ENCODE results near the gene KIF25. TPM values are rescaled to one million over a fixed set of nuclear protein-coding genes. Genes with fewer than 3 reads are reported as not detected.

KIF25 gene
- total and polyA plus RNA-seq, 5 donors from 2014 or later = not detected

DNA sequence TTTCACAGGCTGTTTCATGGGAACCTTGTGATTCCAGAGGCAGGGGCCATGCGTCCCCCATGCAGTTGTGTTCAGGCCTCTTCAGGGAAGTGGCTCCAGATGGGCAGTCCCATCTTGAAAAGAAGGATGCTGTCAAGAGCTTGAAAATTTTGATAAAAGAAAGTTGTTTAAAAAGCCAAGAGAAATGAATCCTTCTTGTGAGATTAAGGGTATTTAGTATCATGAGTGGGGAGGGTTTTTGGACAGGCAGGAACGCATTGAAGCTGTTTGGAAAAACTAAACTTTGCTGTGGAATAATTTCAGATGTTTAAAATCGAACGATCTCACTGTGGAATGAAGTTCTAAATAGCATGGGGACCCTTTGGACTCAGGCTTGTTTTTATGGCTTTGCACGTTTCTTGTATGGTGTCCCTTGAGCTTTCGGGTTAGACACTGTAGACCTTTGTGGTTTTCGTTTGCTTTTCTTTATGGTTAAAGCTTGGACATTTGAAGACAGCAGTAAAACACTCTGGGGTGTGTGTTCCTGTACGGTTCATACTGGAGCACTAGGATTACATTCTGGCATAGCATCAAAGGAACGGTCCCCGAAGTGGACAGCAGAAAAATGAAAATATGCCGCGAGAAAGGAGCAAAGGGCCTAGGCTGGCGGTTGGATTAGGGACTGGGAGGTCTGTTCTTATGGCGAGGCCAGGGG lies 18.2 kb downstream of the KIF25 start:
- H3K36me3 Mint-ChIP-seq = no peaks in the 10 kb centered on the region
- peaks cover 15 to 20% of the 10 kb centered on the region in 2 experiments for H3K9me3 ChIP-seq (ENCODE audit: control insufficient read depth in 2 of 2, low read length in 2 of 2)
- H3K4me3 ChIP-seq (ENCODE audit: low read depth, low read length) = no peak overlapping the region
- no peak overlapping the region for H3K27ac ChIP-seq (ENCODE audit: insufficient read depth, low read length, poor library complexity, severe bottlenecking)
- no peak overlapping the region for H3K4me3 Mint-ChIP-seq
- no peaks in the 10 kb centered on the region for H3K4me1 ChIP-seq (ENCODE audit: control insufficient read depth, insufficient read depth, low read length, poor library complexity, severe bottlenecking)
- DNase-seq = no peak
- H3K27me3 Mint-ChIP-seq = peaks cover 7% of the 10 kb centered on the region
- no peaks in the 10 kb centered on the region for H3K36me3 ChIP-seq (ENCODE audit: control insufficient read depth, insufficient read depth, low read length)
- no peaks in the 10 kb centered on the region for H3K4me1 Mint-ChIP-seq
- no peaks in the 10 kb centered on the region for H3K27me3 ChIP-seq (ENCODE audit: control insufficient read depth, insufficient read depth, low read length)
- H3K27ac Mint-ChIP-seq = no peak overlapping the region
- no peak for ATAC-seq (ENCODE audit: low read depth in 2 of 2)
- H3K9me3 Mint-ChIP-seq = peaks cover 0 to 23% (median 7%) of the 10 kb centered on the region in 7 donors

DNA sequence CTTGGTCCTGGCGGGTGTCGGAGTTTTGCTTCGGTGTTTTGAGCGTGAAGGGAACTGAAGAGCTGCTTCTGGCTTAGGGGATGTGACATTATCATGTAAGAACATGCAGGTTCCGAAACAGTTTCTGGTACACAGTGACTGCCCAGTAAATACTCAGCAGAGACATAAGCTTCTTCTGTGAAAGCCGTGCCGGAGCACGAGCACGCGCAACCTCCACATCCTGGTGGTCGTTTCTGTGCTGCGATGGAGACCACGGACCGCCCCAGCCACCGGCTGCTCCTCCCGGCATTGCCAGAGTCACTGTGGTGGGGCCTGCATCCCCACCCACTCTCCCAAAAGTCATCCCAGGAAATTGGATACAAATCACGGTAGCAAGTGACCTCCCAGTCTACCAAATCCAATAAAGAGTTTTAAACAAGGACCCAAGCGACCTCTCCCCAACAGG lies 18.7 kb downstream of the KIF25 start:
- ATAC-seq (ENCODE audit: low read depth in 2 of 2) = no peak
- H3K4me1 Mint-ChIP-seq = no peaks in the 10 kb centered on the region
- no peaks in the 10 kb centered on the region for H3K36me3 Mint-ChIP-seq
- H3K27ac Mint-ChIP-seq = no peak overlapping the region
- no peak overlapping the region for H3K27ac ChIP-seq (ENCODE audit: insufficient read depth, low read length, poor library complexity, severe bottlenecking)
- no peaks in the 10 kb centered on the region for H3K27me3 ChIP-seq (ENCODE audit: control insufficient read depth, insufficient read depth, low read length)
- H3K4me3 ChIP-seq (ENCODE audit: low read depth, low read length) = no peak overlapping the region
- H3K9me3 ChIP-seq (ENCODE audit: control insufficient read depth in 2 of 2, low read length in 2 of 2) = peaks cover 11 to 14% of the 10 kb centered on the region in 2 experiments
- H3K27me3 Mint-ChIP-seq = peaks cover 2% of the 10 kb centered on the region
- no peaks in the 10 kb centered on the region for H3K36me3 ChIP-seq (ENCODE audit: control insufficient read depth, insufficient read depth, low read length)
- no peaks in the 10 kb centered on the region for H3K4me1 ChIP-seq (ENCODE audit: control insufficient read depth, insufficient read depth, low read length, poor library complexity, severe bottlenecking)
- H3K9me3 Mint-ChIP-seq = peaks cover 0 to 17% (median 7%) of the 10 kb centered on the region in 7 donors
- no peak overlapping the region for H3K4me3 Mint-ChIP-seq
- DNase-seq = no peak

DNA sequence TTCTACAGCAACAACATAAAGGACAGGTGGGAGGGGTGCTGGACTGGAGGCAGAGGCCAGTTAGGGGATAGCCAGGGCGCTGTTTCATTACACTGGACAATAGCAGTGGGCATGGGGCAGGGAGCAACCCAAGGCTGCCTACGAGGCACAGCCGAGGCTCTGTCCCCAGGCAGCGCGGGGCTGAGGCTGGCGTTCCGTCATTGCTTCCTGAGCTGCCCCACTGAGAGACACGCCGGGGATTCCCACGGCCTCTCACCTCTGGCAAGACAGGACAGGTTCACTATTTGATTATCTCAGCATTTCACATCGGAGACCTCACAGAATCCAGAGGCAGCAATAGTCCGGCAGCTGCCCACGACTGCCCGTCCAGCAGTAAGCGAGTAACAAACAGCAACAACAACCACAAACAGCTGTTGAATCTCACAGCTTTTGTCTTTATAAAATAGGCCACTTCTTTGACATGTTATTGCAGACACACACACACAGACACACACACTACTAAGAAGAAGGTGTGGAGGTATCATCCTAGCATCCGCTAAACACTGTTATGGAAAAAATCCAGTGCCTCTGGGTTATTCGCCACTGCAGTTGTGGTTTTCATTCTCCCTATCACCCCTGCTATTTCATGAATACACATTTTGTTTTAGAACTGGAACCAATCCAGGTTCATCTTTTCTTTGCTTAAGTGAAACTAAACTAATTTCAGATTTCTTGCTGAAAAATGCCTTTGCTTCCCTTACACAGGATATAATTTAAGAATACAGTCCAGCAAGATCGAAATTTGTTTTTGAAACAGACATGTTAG lies 19.5 kb downstream of the KIF25 start:
- H3K36me3 ChIP-seq (ENCODE audit: control insufficient read depth, insufficient read depth, low read length) = no peaks in the 10 kb centered on the region
- Mint-ChIP-seq H3K4me3 (no peak overlapping the region), H3K27me3 (no peaks in the 10 kb centered on the region), H3K9me3 (peaks cover 0 to 12% (median 6%) of the 10 kb centered on the region in 7 donors), H3K36me3 (no peaks in the 10 kb centered on the region), H3K27ac (no peak overlapping the region), H3K4me1 (no peaks in the 10 kb centered on the region)
- no peak overlapping the region for H3K27ac ChIP-seq (ENCODE audit: insufficient read depth, low read length, poor library complexity, severe bottlenecking)
- ATAC-seq (ENCODE audit: low read depth in 2 of 2) = no peak
- no peaks in the 10 kb centered on the region for H3K27me3 ChIP-seq (ENCODE audit: control insufficient read depth, insufficient read depth, low read length)
- DNase-seq = no peak
- H3K9me3 ChIP-seq (ENCODE audit: control insufficient read depth in 2 of 2, low read length in 2 of 2) = peaks cover 5 to 10% of the 10 kb centered on the region in 2 experiments
- no peaks in the 10 kb centered on the region for H3K4me1 ChIP-seq (ENCODE audit: control insufficient read depth, insufficient read depth, low read length, poor library complexity, severe bottlenecking)
- no peak overlapping the region for H3K4me3 ChIP-seq (ENCODE audit: low read depth, low read length)

DNA sequence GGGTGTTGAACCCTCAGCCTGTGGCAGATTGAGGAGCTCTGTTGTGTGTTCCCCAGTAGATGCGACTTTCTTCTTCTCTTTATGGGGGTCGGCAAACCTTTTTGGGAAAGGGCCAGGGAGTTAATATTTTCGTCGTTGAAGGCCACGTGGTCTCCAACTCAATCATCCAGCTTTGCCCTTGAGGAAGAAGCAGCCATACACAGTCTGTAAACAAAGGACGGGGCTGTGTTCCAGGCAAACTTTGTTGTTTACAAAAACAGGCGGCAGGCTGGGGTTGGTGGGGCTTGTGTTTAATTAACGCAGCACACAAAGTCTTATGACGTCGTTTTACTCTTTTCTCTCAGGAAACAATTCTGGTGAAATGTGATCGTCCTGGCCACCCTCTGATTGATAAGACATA lies 20.2 kb downstream of the KIF25 start:
- H3K4me1 ChIP-seq (ENCODE audit: control insufficient read depth, insufficient read depth, low read length, poor library complexity, severe bottlenecking) = no peaks in the 10 kb centered on the region
- Mint-ChIP-seq H3K27me3 (no peaks in the 10 kb centered on the region), H3K27ac (no peak overlapping the region), H3K36me3 (no peaks in the 10 kb centered on the region), H3K9me3 (peaks cover 0 to 8% (median 1%) of the 10 kb centered on the region in 7 donors), H3K4me3 (no peak overlapping the region), H3K4me1 (no peaks in the 10 kb centered on the region)
- H3K27ac ChIP-seq (ENCODE audit: insufficient read depth, low read length, poor library complexity, severe bottlenecking) = no peak overlapping the region
- ATAC-seq (ENCODE audit: low read depth in 2 of 2) (no peak), DNase-seq (no peak)
- H3K4me3 ChIP-seq (ENCODE audit: low read depth, low read length) = no peak overlapping the region
- peaks cover 0 to 3% of the 10 kb centered on the region in 2 experiments for H3K9me3 ChIP-seq (ENCODE audit: control insufficient read depth in 2 of 2, low read length in 2 of 2)
- H3K27me3 ChIP-seq (ENCODE audit: control insufficient read depth, insufficient read depth, low read length) = no peaks in the 10 kb centered on the region
- no peaks in the 10 kb centered on the region for H3K36me3 ChIP-seq (ENCODE audit: control insufficient read depth, insufficient read depth, low read length)

DNA sequence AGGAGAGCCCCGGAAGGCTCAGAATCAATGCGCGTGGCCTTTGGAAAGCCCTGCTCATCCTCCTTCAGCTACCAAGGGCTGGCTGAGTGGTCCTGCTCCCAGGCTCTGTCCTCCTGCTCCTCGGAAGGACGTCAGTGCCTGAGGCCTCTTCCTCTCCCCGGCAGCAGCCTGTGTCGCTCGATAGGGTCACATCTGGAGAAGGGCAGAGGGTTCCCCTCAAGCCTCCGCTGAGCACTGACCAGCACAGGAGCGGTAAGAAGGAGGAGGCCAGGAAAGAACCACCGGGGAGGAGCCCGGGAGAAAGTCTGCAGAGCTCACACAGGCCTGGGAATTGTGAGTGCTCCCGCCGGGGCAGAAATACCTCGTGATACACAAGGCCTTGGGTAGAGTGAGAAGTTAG lies 21.2 kb downstream of the KIF25 start:
- H3K4me1 Mint-ChIP-seq = no peaks in the 10 kb centered on the region
- H3K9me3 Mint-ChIP-seq = peaks cover 0 to 8% (median 1%) of the 10 kb centered on the region in 7 donors

DNA sequence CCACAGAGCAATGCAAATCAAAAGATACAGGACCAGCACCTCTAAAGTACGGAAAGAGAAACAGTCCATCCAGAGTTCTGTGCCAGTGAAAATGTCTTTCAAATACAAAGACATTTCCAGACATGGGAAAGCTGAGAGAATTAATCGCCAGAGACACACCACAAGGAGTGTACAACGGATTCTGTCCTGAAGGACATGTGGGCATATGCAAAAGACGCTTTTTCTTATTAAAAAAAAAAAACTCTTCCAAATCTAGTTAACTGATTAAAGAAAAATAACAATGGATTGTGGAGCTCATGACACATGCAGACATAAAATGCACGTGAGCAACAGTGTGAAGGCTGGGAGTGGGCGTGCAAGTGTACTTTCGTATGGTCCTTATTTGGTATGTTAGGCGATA lies 22.8 kb downstream of the KIF25 start:
- Histone ChIP-seq H3K27me3 (ENCODE audit: control insufficient read depth, insufficient read depth, low read length) (no peaks in the 10 kb centered on the region), H3K9me3 (ENCODE audit: control insufficient read depth in 2 of 2, low read length in 2 of 2) (no peaks in the 10 kb centered on the region), H3K27ac (ENCODE audit: insufficient read depth, low read length, poor library complexity, severe bottlenecking) (no peak overlapping the region), H3K4me1 (ENCODE audit: control insufficient read depth, insufficient read depth, low read length, poor library complexity, severe bottlenecking) (no peaks in the 10 kb centered on the region), H3K36me3 (ENCODE audit: control insufficient read depth, insufficient read depth, low read length) (no peaks in the 10 kb centered on the region), H3K4me3 (ENCODE audit: low read depth, low read length) (no peak overlapping the region)
- Mint-ChIP-seq H3K4me3 (no peak overlapping the region), H3K36me3 (no peaks in the 10 kb centered on the region), H3K9me3 (peaks cover 0 to 6% (median 0%) of the 10 kb centered on the region in 7 donors), H3K4me1 (no peaks in the 10 kb centered on the region), H3K27me3 (no peaks in the 10 kb centered on the region), H3K27ac (no peak overlapping the region)
- no peak for ATAC-seq (ENCODE audit: low read depth in 2 of 2)
- no peak for DNase-seq

More for the DNA sequence above, 21.2 kb downstream of the KIF25 start:
- Mint-ChIP-seq H3K4me3 (no peak overlapping the region), H3K27ac (no peak overlapping the region), H3K27me3 (no peaks in the 10 kb centered on the region), H3K36me3 (no peaks in the 10 kb centered on the region)
- no peak for ATAC-seq (ENCODE audit: low read depth in 2 of 2)
- Histone ChIP-seq H3K27ac (ENCODE audit: insufficient read depth, low read length, poor library complexity, severe bottlenecking) (no peak overlapping the region), H3K9me3 (ENCODE audit: control insufficient read depth in 2 of 2, low read length in 2 of 2) (no peaks in the 10 kb centered on the region), H3K27me3 (ENCODE audit: control insufficient read depth, insufficient read depth, low read length) (no peaks in the 10 kb centered on the region), H3K4me1 (ENCODE audit: control insufficient read depth, insufficient read depth, low read length, poor library complexity, severe bottlenecking) (no peaks in the 10 kb centered on the region), H3K4me3 (ENCODE audit: low read depth, low read length) (no peak overlapping the region), H3K36me3 (ENCODE audit: control insufficient read depth, insufficient read depth, low read length) (no peaks in the 10 kb centered on the region)
- DNase-seq = no peak

DNA sequence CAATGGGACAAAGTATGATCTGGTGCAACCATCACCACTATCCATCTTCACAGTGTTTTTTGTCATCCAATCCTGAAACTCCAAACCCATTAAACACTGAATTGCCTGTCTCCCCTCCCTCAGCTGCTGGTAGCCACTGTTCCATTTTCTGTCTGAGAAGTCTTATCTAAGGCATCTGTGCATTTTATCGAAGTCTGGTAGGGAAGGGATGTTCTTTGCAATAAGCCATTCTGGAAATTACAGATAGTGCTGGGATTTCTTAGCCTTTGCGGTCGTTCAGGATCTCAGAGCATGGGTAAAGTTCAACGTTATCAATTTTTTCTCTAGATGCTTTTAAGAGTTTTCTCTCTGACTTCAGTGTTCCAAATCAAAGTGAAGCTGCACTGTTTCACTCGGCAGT lies 24.1 kb downstream of the KIF25 start:
- ATAC-seq (ENCODE audit: low read depth in 2 of 2) = no peak
- Histone ChIP-seq H3K9me3 (ENCODE audit: control insufficient read depth in 2 of 2, low read length in 2 of 2) (no peaks in the 10 kb centered on the region), H3K4me1 (ENCODE audit: control insufficient read depth, insufficient read depth, low read length, poor library complexity, severe bottlenecking) (no peaks in the 10 kb centered on the region), H3K4me3 (ENCODE audit: low read depth, low read length) (no peak overlapping the region), H3K27ac (ENCODE audit: insufficient read depth, low read length, poor library complexity, severe bottlenecking) (no peak overlapping the region), H3K27me3 (ENCODE audit: control insufficient read depth, insufficient read depth, low read length) (no peaks in the 10 kb centered on the region), H3K36me3 (ENCODE audit: control insufficient read depth, insufficient read depth, low read length) (no peaks in the 10 kb centered on the region)
- Mint-ChIP-seq H3K4me1 (peaks cover 0 to 4% (median 0%) of the 10 kb centered on the region in 4 donors), H3K27me3 (no peaks in the 10 kb centered on the region), H3K27ac (no peak overlapping the region), H3K9me3 (peaks cover 0 to 6% (median 0%) of the 10 kb centered on the region in 7 donors), H3K36me3 (no peaks in the 10 kb centered on the region), H3K4me3 (no peak overlapping the region)
- DNase-seq = no peak
